Stomach (tissue), 4 donors: ENCODE measurements around the gene GTF2H2C.

Experiments
- CTCF ChIP-seq, 7 experiments: fragments of 450-650 bp in 4 of 7; fragments of 200-600 bp in 3 of 7; sonication (generic) in 3 of 7; IDR thresholded peaks; one replicate each; pipeline ENCODE4 v1.5.1; 2016 to 2019; ENCODE audit warnings: antibody characterized with exemption in 7 of 7, control low read depth in 2 of 7, mild to moderate bottlenecking in 1 of 7
- POLR2A ChIP-seq, 4 donors: fragments of 450-650 bp; IDR thresholded peaks; one replicate each; pipeline ENCODE4 v1.6.1; 2016; ENCODE audit warnings: antibody characterized with exemption in 4 of 4, control low read depth in 2 of 4, mild to moderate bottlenecking in 1 of 4, moderate library complexity in 1 of 4

DNA sequence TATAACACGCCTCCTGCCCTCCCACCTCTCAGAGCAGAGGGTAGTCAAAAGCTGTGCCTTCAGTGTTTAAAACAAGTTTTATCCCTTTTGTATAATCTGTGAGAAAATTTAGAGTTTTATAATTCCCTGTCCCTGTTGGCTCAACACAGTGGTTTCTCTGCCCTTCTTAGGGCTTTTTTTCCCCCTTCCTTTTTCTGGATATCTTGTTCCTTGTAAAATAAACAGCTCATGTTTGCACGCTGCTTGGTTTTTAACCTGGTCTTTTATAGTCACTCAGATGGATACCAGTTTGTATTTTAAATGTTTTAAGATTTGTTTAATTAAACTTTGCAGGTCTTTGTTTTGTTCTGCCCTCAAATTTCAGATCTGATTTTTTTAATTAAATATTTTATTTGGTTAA lies 40.7 kb upstream of the GTF2H2C start:
- TF ChIP-seq CTCF (IDR thresholded peaks at IDR 0.05), result no peak
- TF ChIP-seq POLR2A (IDR thresholded peaks at IDR 0.05), result no peak
